K562 (cell line): ENCODE measurements around the gene ZNF821. TPM values are rescaled to one million over a fixed set of nuclear protein-coding genes. Genes with fewer than 3 reads are reported as not detected.

Experiments
- CEBPG ChIP-seq, 3 experiments: fragments of 200-800 bp in 1 of 3; sonication (Bioruptor generic) in 1 of 3; sonication (generic) in 1 of 3; formaldehyde crosslinking in 1 of 3; IDR thresholded peaks in 2 of 3; conservative IDR thresholded peaks in 1 of 3; 2 replicates each; pipeline versions ENCODE4 v1.6.1 to v1.8.0; 2016 to 2022; ENCODE audit warnings: missing compliant biosample characterization in 2 of 3, missing genetic modification characterization in 2 of 3, mild to moderate bottlenecking in 1 of 3, missing genetic modification reagents in 1 of 3
- CREB1 ChIP-seq, 2 experiments: sonication (generic) in 1 of 2; formaldehyde crosslinking in 1 of 2; IDR thresholded peaks; 2 replicates each; pipeline versions ENCODE4 v1.6.1 to v1.8.0; 2012 to 2022; ENCODE audit warnings: inconsistent platforms in 1 of 2, mild to moderate bottlenecking in 1 of 2, missing genetic modification reagents in 1 of 2, moderate library complexity in 1 of 2
- CREM ChIP-seq: IDR thresholded peaks from 2 replicates; pipeline ENCODE4 v1.6.1; 2014; ENCODE audit warnings: antibody characterized with exemption, low read depth
- DIDO1 ChIP-seq: fragments of 450-650 bp; IDR thresholded peaks from 2 replicates; pipeline ENCODE4 v1.6.1; 2016; ENCODE audit warnings: low read depth, missing biosample characterization, missing genetic modification characterization
- E2F8 ChIP-seq: fragments of 450-650 bp; IDR thresholded peaks from 2 replicates; pipeline ENCODE4 v1.7.1; 2018; ENCODE audit warnings: mild to moderate bottlenecking, low read depth; ENCODE audit not compliant: partially characterized antibody
- FOSL1 ChIP-seq: fragments of 200-800 bp; sonication (Bioruptor generic); conservative IDR thresholded peaks from 2 replicates; pipeline ENCODE4 v1.6.1; 2016; ENCODE audit warnings: missing genetic modification characterization, missing compliant biosample characterization
- ID3 ChIP-seq, 2 experiments: fragments of 250-450 bp in 1 of 2; fragments of 450-650 bp in 1 of 2; sonication (Bioruptor Pico) in 1 of 2; IDR thresholded peaks; 2 replicates each; pipeline versions ENCODE4 v1.6.1 to v1.8.0; 2016 to 2021; ENCODE audit warnings: mild to moderate bottlenecking in 2 of 2, moderate library complexity in 2 of 2, missing compliant biosample characterization in 1 of 2, missing genetic modification characterization in 1 of 2
- LEF1 ChIP-seq: fragments of 450-650 bp; IDR thresholded peaks from 2 replicates; pipeline ENCODE4 v1.6.1; 2016; ENCODE audit warnings: mild to moderate bottlenecking
- MBD2 ChIP-seq: sonication (generic); IDR thresholded peaks from 2 replicates; pipeline ENCODE4 v1.6.1; 2016; ENCODE audit warnings: low read depth, borderline replicate concordance
- MTA1 ChIP-seq: fragments of 450-650 bp; IDR thresholded peaks from 2 replicates; pipeline ENCODE4 v1.6.1; 2017; ENCODE audit warnings: borderline replicate concordance
- NCOA1 ChIP-seq: fragments of 450-650 bp; IDR thresholded peaks from 2 replicates; pipeline ENCODE4 v1.6.1; 2016; ENCODE audit warnings: low read depth
- NR2C1 ChIP-seq, 2 experiments: fragments of 450-650 bp; IDR thresholded peaks; 2 replicates each; pipeline ENCODE4 v1.6.1; 2017; ENCODE audit warnings: mild to moderate bottlenecking in 2 of 2, antibody characterized with exemption in 1 of 2, inconsistent platforms in 1 of 2, missing compliant biosample characterization in 1 of 2, missing genetic modification characterization in 1 of 2
- POLR2AphosphoS5 ChIP-seq: IDR thresholded peaks from 2 replicates; pipeline ENCODE4 v1.6.1; 2011; ENCODE audit warnings: mild to moderate bottlenecking, low read depth, low read length, moderate library complexity; ENCODE audit not compliant: control insufficient read depth, insufficient read depth
- SMAD4 ChIP-seq: fragments of 250-450 bp; sonication (Bioruptor Pico); conservative IDR thresholded peaks from 2 replicates; pipeline ENCODE4 v1.8.0; 2021; ENCODE audit warnings: inconsistent platforms, mild to moderate bottlenecking, moderate library complexity
- TFAP4 ChIP-seq: sonication (generic); formaldehyde crosslinking; IDR thresholded peaks from 2 replicates; pipeline ENCODE4 v1.8.0; 2022; ENCODE audit warnings: missing genetic modification reagents, mild to moderate bottlenecking, moderate library complexity, borderline replicate concordance
- XRCC5 ChIP-seq: fragments of 200-400 bp; formaldehyde crosslinking; IDR thresholded peaks from 2 replicates; pipeline ENCODE4 v1.6.1; 2017; ENCODE audit warnings: low read depth, mild to moderate bottlenecking, low read length
- ZKSCAN1 ChIP-seq: fragments of 150-350 bp; IDR thresholded peaks from 2 replicates; pipeline ENCODE4 v1.6.1; 2016; ENCODE audit warnings: low read depth, low read length
- ZNF41 ChIP-seq: fragments of 250-450 bp; sonication (Bioruptor Pico); conservative IDR thresholded peaks from 2 replicates; pipeline ENCODE4 v1.4.0; 2020; ENCODE audit warnings: mild to moderate bottlenecking
- polyA plus RNA-seq, 8 experiments: library from polyadenylated mRNA; depleted of rRNA in 4 of 8; stranded (reverse) in 5 of 8; unstranded in 3 of 8; fragments of >200 nt; fragmentation: Nextera tagmentation in 2 of 8; fragmentation: Illumina TruSeq in 1 of 8; extraction: Ambion mirVana in 2 of 8; extraction: Trizol in 1 of 8; gene quantifications; 2 replicates each; pipeline versions ENCODE4 v1.2.1 to v1.2.3, GENCODE V29; 2011 to 2014; ENCODE audit warnings: inconsistent platforms in 1 of 8, missing spikeins in 1 of 8
- total RNA-seq, 7 experiments: library from RNA; depleted of rRNA in 6 of 7; stranded (reverse); fragments of >200 nt in 6 of 7; fragmentation: Illumina TruSeq in 2 of 7; extraction: Trizol in 2 of 7; gene quantifications; 2 replicates each; pipeline versions ENCODE4 v1.2.1 to v1.2.3, GENCODE V29; 2011 to 2021; ENCODE audit warnings: low replicate concordance in 1 of 7

Gene ZNF821
- total and polyA plus RNA-seq, 9 of the 15 experiments (the other 6 are each of a cell fraction or from before 2014, with no cell fraction given), result 0.38 to 5.6 (median 3.6) TPM

- TF ChIP-seq CREM (peak; percentile 100), DIDO1 (peak; percentile 73; the same call in 1 of the 2 replicates), CEBPG (CRISPR knock-in tag; IDR thresholded peaks at IDR 0.05) (peak; percentile 92), CEBPG (tag; conservative IDR thresholded peaks at IDR 0.05 in 1 of 2, IDR thresholded peaks at IDR 0.05 in 1 of 2) (peak; percentile 94 to 96), NR2C1 (IDR thresholded peaks at IDR 0.05) (peak; percentile 59), NR2C1 (tag; IDR thresholded peaks at IDR 0.05) (peak; percentile 53; the same call in 1 of the 2 replicates), XRCC5 (no peak), MTA1 (peak; percentile 99), POLR2AphosphoS5 (peak; percentile 89), TFAP4 (CRISPR knock-in tag) (peak; percentile 61; the same call in 1 of the 2 replicates), LEF1 (peak; percentile 49), ZKSCAN1 (peak; percentile 50; the same call in 1 of the 2 replicates), MBD2 (peak; percentile 80; the same call in 1 of the 2 replicates), CREB1 (IDR thresholded peaks at IDR 0.05) (peak; percentile 100), CREB1 (CRISPR knock-in tag; IDR thresholded peaks at IDR 0.05) (peak; percentile 100), NCOA1 (no peak), SMAD4 (CRISPR knock-in tag) (peak; percentile 28; the same call in 1 of the 2 replicates), FOSL1 (tag) (0 out of 2 replicates have a peak, but pooled peaks have one; percentile 32), E2F8 (peak; percentile 80), ZNF41 (CRISPR knock-in tag) (no peak), ID3 (CRISPR knock-in tag; IDR thresholded peaks at IDR 0.05) (no peak), ID3 (tag; IDR thresholded peaks at IDR 0.05) (peak; percentile 35; the same call in 1 of the 2 replicates)
Observed at GRCh38 chr16:71845639-71846430, 38.1 kb downstream of the ZNF821 start, which contains the start of gene ATXN1L (continued).
